HL-60/S4 treated with phorbol 12-myristate 13-acetate at 8.2 ng/mL for 4 days and 3 days (cell line): Measurements from ENCODE around the gene ADI1.
"Not testable (repeated sequence)": the region's sequence is repeated elsewhere in the genome, so short reads cannot be mapped to it uniquely, and the experiment has no call there.

Experiments used
- in situ Hi-C: fragments of 300-500 bp; cut with MboI; formaldehyde crosslinking; loops from 2 replicates; pipeline ENCODE4 v1.15.0; 2022; ENCODE audit warnings: low sequenced_read_pairs

ADI1 gene

DNA sequence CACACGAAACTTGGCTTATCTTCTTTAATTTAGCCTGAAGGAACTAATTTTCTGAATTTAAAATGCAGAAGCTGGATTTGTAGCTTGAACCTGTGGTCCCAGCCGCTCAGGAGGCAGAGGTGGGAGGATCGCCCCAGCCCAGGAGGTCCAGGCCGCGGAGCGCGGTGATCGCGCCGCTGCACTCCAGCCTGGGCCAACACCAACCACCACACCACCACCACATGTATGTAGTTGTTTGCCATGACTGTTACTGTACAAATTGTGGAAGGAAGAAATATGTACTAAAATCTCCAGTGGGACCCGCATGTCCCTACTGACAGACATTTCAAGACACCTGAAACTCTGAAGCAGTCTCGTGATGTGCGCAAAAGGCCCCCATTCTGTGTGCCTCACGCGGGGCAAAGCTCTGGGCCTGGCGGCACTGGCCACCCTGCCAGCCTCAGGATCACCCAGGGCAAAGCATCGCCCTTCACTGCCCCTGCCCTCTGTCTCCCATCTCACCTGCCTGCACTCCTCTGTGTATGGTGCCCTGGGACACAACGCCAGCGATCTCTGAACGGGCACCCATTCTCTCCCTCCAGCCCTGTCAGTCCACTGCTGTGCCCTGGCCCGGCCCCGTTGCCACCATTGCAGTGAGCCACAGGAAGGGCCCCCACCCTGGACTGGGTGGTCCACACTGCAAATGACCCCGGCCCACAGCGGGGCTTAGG lies 10.1 kb upstream of the ADI1 start:
- in situ Hi-C loops: no loop called here

- in situ Hi-C loops: no loop called here
Measured at GRCh38 chr2:3527886-3528785, 8.8 kb upstream of the ADI1 start.

DNA sequence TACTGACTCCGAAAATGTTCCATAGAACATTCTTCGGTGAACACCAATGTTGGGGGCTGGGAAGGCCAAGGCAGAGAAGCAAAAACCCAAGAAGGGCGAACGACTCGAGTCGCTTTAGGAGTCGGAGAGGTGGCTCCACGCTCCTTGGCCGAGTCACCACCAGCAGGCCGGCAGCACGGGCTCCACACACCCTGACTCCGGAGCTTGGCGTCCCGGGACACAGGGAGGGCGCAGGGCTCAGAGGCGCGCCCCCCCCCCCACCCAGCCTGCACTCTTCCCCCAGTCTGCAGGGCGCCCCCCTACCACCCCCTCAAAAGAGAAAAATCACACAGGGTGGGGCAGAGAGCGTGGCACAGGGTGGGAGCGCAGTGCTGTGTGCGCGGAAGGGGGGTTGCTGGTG lies 7.5 kb upstream of the ADI1 start:
- in situ Hi-C loops: no loop called here

DNA sequence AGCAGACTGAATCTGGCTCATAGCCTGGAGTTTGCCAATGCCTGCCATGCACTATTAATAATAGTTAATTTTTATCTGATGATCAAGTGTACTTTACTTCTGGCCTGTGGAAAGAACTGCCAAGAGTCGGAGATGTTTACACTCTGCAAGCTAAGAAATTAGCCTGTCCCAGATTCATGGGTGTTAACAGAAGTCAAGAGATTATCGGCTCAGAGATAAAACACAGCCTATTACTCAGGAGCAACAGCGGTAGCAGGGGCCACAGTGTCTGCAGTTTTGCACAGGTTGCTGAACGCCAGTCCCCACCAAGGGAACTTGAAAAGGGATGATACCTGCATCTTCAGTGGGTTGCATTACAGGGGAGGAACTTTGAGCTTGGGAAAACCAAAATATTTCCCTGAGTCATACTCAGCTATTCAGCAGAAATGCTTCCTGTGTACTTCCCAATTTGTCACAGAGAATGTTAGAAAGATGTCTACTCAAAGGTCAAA lies 4.3 kb upstream of the ADI1 start:
- in situ Hi-C loops: no loop called here

DNA sequence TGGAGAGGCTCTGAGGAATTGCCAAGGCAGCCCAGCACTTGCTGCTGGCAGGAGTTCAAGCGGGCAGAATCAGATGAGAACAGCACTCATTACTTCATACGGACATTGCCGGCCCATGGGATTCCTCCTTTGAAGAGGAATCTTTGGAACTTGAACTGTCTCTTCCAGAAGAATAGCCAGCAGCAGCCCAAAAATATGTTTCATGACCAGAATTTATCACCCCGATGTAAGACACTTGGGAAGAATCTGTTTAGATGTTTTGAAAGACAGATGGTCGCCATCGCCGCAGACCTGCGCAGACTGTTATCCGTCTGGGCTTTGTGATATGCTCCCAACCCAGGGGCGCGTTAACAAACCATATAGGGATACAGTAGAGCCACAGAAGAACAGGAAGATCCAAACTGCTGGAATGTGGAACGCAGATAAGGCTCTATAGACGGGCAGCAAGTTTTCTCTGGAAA lies 3.7 kb upstream of the ADI1 start:
- in situ Hi-C loops: no loop called here

GRCh38 chr2:3520591-3520990 lies 1.3 kb upstream of the ADI1 start:
- in situ Hi-C loops: no loop called here

GRCh38 chr2:3518496-3519254 lies 656 bp downstream of the ADI1 start:
- in situ Hi-C loops: no loop called here

DNA sequence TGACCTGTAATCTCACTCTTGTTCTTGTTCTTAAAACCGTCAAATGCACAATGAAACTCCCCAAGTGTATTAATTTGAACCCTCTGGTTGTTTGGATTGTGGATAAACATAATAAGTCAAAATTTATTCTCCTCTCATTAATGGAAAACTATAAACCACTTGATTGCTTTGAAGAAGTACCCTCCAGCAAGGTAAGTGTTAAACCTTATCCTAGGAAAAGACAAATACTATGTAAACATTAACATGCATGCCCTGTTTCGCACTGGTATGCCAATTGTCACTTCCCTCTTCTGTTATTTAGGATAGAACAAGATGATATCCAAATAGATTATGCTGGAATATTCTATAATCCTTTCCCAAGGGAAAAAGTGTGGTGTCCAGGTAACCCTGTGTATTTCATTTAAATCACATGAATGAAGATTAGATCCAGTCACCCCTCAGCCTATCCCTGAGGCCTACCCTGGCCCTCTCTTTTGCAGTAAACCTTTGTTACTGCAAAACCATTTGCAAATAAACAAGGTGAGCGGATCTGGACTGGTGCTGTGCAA lies 1.3 kb downstream of the ADI1 start:
- in situ Hi-C loops: no loop called here

GRCh38 chr2:3516831-3517230 lies 2.5 kb downstream of the ADI1 start:
- in situ Hi-C loops: no loop called here

DNA sequence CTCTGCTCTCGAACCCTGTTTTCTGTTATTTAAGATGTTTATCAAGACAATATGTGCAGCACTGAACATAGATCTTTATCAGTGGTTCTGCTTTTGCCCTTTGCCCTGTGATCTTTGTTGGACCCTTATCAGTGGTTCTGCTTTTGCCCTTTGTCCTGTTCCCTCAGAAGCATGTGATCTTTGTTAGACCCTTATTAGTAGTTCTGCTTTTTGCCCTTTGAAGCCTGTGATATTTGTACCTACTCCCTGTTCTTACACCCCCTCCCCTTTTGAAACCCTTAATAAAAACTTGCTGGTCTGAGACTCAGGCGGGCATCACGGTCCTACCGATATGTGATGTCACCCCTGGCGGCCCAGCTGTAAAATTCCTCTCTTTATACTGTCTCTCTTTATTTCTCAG lies 3.9 kb downstream of the ADI1 start:
- in situ Hi-C loops: not testable (repeated sequence)

DNA sequence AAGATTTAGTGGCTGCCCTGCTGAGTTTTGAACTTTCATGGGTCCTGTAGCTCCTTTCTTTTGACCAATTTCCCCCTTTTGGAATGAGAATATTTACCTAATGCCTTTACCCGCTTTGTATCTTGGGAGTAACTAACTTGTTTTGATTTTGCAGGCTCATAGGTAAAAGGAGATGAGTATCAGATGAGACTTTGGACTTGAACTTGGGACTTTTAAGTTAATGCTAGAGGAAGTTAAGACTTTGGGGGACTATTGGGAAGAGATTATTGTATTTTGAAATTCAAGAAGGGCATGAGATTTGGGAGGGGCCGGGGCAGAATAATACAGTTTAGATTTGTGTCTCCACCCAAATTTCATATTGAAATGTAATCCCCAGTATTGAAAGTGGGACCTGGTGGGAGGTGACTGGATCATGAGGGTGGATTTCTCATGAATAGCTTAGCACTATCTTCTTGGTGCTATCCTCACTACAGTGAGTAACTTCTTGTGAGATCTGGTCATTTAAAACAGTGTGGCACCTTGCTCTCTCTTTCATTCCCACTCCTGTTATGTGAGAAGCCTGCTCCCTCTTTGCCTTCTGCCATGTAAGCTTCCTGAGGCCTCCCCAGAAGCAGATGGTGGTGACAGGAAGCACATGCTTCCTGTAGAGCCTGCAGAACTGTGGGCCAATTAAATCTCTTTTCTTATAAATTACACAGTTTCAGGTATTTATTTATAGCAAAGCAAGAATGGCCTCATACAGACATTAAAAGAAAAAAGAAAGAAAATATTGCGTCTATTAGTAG lies 6.1 kb downstream of the ADI1 start:
- in situ Hi-C loops: no loop called here

DNA sequence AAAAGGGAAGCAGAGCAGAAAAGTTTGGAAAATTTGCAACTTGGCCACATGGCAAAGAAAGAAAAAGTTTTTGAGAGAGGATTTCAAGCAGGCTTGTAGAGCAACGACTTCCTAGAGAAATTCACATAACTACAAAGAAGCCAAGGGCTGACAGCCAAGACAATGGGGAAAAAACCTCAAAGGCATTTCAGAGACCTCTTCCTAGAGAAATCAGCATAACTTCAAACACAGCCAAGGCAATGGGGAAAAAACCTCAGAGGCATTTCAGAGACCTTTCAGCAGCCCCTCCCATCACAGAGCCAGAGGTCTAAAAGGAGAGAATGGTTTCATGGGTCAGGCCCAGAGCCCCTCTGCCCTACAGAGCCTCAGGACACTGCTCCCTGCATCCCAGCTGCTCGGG lies 7.2 kb downstream of the ADI1 start:
- in situ Hi-C loops: no loop called here

DNA sequence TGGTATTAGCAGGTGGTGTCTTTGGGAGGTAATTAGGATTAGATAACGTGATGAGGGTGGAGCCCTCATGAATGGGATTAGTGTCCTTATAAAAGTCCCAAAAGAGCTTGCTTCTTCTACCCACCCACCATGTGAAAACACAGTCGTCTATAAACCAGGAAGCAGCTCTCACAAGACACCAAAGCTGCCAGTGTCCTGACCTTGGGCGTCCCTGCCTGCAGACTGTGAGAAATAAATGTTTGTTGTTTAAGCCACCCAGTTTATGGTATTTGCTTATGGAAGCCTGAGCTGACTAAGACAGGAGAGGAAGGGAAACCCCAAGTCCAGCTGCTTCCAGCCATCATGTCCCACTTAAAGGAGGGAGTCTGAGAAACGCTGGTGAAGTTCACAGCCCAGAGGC lies 13.6 kb downstream of the ADI1 start:
- in situ Hi-C loops: no loop called here

DNA sequence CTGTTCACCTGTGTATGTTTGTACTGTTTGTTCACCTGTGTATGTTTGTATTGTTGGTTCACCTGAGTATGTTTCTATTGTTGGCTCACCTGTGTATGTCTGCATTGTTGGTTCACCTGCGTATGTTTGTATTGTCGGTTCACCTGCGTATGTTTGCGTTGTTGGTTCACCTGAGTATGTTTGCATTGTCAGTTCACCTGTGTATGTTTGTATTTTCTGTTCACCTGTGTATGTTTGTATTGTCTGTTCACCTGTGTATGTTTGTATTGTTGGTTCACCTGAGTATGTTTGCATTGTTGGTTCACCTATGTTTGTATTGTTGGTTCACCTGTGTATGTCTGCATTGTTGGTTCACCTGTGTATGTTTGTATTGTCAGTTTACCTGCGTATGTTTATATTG lies 14.6 kb downstream of the ADI1 start:
- in situ Hi-C loops: no loop called here

- in situ Hi-C loops: no loop called here
Measured at GRCh38 chr2:3503483-3503882, 15.8 kb downstream of the ADI1 start.

- in situ Hi-C loops: no loop called here
Measured at GRCh38 chr2:3503046-3503445, 16.3 kb downstream of the ADI1 start.

DNA sequence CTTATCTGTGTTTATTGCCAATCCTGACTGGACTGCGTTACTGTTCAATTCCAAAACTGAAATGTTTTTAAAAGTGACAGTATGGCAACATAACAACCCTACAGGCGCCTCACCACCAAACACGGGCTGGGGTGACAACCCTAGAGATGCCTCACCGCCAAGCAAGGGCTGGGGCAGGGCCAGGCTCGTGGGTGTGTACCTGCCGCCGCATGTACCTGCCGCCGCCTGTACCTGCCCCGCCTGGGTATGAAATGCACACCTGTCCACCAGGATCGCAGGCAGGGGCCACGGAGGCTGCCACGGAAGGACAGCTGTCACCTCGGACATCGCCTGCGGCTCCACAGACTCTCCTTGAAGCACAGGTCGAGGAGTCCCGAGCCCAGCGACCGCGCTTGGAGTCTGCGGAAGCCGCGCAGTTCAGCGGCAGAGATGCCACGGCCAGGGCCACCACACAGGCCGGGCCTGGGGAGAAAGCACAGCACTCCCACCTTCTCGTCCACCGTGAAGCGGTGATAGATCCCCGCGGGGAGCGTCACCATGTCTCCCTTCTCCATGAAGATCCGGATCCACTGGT lies 18.9 kb downstream of the ADI1 start:
- in situ Hi-C loops: no loop called here

- in situ Hi-C loops: no loop called here
Measured at GRCh38 chr2:3498783-3499394, 20.4 kb downstream of the ADI1 start.

DNA sequence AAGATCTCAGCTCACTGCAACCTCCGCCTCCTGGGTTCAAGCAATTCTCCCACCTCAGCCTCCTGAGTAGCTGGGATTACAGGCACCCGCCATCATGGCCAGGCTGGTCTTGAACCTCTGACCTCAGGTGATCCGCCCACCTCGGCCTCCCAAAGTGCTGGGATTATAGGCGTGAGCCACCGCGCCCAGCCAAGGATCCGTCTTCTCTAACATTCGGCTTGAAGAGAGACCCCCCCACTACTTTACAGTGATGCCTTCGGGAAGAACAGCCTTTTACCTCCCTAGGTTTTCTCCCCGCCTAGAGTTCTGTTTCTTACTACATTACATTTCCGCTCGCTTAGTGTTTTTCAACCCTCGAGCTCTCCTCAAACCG lies 22.6 kb downstream of the ADI1 start:
- in situ Hi-C loops: not testable (repeated sequence)
